WI38 (cell line): ENCODE results near the gene PRDM16.

Source experiments
- H3K4me3 ChIP-seq: 2 replicates; pipeline ENCODE4 v1.5.1; 2011; ENCODE audit warnings: low read depth, mild to moderate bottlenecking, control low read depth, low read length
- TF ChIP-seq, protein P1 (sequence below): IDR thresholded peaks from 2 replicates; pipeline ENCODE4 v1.5.1; 2012; ENCODE audit warnings: low read depth, mild to moderate bottlenecking, control low read depth, low read length

PRDM16 gene

DNA sequence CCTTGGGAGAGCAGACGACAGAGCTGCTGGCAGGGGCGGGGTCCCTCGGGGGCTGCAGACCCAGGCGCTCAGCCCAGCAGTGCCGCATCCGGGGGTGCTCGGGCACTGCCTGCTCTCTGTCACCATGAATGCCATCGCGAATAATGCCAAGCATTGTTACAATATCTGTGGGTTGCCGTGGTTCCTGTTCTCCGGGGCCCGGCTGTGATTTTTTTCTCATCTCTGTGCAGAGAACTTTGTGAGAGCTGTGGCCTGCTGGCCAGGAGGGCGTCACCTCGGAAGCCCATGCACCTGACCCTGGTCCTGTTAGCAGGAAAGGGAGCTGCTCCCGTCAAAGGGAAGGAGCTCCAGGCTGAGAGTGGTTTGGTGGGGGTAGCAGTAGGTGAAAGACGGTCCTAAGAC lies 70.4 kb downstream of the PRDM16 start:
- TF ChIP-seq, protein P1, sequence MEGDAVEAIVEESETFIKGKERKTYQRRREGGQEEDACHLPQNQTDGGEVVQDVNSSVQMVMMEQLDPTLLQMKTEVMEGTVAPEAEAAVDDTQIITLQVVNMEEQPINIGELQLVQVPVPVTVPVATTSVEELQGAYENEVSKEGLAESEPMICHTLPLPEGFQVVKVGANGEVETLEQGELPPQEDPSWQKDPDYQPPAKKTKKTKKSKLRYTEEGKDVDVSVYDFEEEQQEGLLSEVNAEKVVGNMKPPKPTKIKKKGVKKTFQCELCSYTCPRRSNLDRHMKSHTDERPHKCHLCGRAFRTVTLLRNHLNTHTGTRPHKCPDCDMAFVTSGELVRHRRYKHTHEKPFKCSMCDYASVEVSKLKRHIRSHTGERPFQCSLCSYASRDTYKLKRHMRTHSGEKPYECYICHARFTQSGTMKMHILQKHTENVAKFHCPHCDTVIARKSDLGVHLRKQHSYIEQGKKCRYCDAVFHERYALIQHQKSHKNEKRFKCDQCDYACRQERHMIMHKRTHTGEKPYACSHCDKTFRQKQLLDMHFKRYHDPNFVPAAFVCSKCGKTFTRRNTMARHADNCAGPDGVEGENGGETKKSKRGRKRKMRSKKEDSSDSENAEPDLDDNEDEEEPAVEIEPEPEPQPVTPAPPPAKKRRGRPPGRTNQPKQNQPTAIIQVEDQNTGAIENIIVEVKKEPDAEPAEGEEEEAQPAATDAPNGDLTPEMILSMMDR: no peak
- H3K4me3 ChIP-seq: no peak overlapping the region

DNA sequence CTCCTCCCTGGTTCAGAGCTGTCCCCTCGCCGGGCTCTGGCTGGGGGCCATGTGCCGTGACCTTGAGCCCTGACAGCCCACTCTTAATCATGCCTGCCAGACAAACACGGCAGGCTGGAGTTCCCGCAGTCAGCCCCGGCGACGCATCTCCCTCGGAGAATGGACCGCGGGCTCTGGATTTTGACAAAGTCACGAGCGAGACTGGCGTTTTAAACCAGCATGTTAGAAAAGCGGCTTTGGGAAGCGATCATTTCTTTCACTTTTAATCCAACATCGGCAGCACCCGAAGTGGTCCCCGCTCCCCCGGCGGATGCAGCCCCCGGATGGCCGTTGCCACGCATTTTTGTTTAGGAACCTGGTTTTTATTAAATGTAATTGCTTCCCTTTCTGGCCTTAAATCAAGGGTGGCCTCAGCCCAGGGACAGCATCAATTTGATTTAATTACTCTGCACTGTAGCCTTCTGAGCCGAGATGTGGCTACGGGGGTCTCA lies 70.9 kb downstream of the PRDM16 start:
- no peak overlapping the region for H3K4me3 ChIP-seq
- TF ChIP-seq, protein P1: no peak

DNA sequence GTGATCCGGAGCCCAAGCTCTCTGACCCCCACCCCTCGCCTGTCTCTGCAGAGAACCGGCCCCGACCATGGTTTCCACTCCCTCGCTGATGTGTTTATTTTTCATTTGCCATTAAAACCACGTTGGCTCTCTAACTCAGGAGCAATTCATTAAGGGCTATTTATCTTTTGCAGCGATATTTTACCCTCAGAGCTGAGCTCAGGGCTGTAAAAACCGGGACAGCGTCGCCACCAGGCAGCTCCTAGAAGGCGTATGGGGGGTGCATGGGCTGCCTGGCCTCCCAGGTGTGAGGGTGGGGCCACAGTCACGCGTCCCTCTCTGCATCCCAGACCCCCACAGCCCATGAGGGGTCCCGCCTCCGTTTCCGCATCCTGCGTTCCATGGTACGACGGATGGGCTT lies 71.4 kb downstream of the PRDM16 start:
- TF ChIP-seq, protein P1: no peak
- no peak overlapping the region for H3K4me3 ChIP-seq

DNA sequence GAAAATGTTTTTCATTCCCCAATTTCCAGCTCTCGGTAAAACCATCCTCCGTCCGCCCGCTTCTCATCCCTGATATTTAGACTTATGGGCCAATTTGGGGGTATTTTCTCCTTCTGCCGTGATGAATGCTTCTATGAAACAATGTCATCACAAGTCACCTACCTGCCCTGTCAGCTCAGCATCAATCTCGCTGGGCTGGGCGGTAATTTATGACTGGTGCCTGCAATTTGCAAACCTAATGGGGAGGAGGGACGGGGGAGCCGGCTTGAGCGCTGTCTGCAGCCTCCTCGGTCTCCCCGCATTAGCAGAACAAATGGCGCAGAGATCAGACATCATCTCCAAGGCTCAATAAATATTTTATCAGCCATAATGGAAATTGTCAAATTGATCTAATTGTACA lies 72.1 kb downstream of the PRDM16 start:
- no peak overlapping the region for H3K4me3 ChIP-seq
- TF ChIP-seq, protein P1: no peak

DNA sequence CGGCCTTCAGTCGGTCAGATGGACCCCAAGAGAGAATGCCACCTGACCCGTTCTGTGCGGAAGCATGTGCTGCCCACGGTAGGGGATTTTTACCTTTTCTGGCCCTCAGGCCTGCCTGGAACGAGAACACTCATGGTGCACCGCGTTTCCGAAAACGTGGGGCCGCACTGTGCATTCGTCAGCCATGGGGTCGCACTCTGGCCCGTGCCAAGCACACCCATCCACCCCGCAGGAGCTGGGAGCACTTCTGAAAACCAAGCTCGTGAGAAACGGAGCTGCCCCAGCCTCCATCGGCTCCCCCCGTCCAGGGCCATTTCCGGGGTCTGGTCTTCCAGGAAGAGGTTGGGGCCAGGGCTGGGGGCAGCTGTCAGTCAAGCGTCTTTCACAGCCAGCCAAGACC lies 72.8 kb downstream of the PRDM16 start:
- H3K4me3 ChIP-seq: no peak overlapping the region
- TF ChIP-seq, protein P1: no peak

DNA sequence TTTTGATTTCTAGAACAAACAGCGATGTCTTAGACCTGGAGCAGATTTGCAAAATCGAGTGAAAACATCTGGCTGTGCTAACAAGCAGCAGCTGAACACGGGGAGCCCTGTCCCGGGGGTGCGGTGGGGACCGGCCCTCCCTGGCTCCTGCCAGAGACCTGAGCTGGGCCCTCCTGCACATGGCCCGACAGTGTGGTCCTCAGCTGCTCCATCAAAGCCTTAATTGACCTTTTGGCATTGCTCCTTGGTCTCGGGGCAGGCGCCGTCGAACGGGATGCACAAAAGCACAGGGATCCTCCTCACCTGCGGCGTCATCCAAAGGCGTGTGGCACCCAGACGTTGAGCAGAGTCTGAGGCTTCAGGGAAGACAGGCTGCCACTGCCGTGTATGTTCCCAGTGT lies 73.2 kb downstream of the PRDM16 start:
- H3K4me3 ChIP-seq: no peak overlapping the region
- TF ChIP-seq, protein P1: no peak

DNA sequence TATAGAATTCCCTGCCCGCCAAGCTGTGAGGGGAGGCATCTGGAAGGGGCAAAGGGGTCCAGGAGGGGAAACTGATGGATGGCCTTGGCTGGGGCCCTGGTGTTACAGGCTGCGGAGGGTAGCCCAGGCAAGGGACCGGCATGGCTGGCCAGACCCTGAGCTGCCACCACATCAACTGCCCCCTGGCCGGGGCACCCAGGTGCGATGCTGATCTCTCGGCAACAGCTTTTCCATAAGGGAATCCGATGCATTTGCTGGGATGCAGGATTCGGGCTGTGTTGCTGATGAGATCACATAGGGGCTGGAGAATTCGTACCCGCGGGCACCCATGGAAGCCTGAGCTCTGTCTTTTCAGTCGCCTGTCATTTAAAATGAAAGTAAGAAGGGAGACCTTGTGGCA lies 73.7 kb downstream of the PRDM16 start:
- no peak overlapping the region for H3K4me3 ChIP-seq
- TF ChIP-seq, protein P1: no peak
